ENCODE measurements around the gene PNKP. TPM values are rescaled to one million over a fixed set of nuclear protein-coding genes. Genes with fewer than 3 reads are reported as not detected.

PNKP gene
- total and polyA plus RNA-seq, 10 of the 15 experiments (the other 5 are each of a cell fraction or from before 2014, with no cell fraction given) = 2.9 to 82.3 (median 33.2) TPM

DNA sequence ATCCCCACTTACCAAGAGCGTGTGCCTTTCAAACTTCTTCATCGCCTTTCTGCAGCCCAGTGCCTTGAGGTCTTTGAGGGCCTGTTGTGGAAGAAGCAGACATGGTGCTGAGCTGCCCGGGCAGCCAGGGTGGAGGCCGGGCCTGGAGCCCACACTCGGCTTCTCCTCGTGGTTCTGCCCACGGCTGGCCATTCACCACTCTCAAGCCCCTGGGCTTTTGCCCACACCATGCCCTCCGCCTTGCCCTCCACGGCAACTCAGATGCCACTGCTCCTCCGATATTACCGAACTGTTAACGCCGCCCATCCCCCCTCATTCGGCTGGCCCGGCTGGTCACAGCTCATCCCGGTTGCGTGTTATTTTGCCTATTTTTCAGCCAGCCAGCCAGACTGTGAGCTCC is 24.0 kb upstream of the PNKP start:
- POLR2A ChIA-PET = interaction anchor here (0.7 to 1.5 kb wide), 10 partner anchors 9 to 219 kb away, joined by 3 to 6 read pairs (median 4); partner anchors contain the start of genes AKT1S1, ATF5 and NUP62
- FAIRE-seq (no peak), ATAC-seq (no peak), DNase-seq (ENCODE audit: low read depth, low spot score) (no peak)
- Histone ChIP-seq H3K27me3 (replicated peaks in 1 of 2; ENCODE audit: control insufficient read depth in 2 of 2, insufficient read depth in 2 of 2, low read length in 1 of 2) (no peaks in the 10 kb centered on the region), H2AFZ (ENCODE audit: control insufficient read depth, low read depth, low read length) (no peak overlapping the region), H3K4me1 (ENCODE audit: control insufficient read depth, insufficient read depth, low read length) (peaks cover 38% of the 10 kb centered on the region), H3K9ac (ENCODE audit: control insufficient read depth, insufficient read depth, low read length) (no peak overlapping the region), H3K27ac (ENCODE audit: control insufficient read depth, insufficient read depth) (no peak overlapping the region), H3K4me2 (ENCODE audit: control insufficient read depth, insufficient read depth) (peak overlapping the region; percentile 49; the same call in 1 of the 2 replicates), H3K79me2 (ENCODE audit: control insufficient read depth, insufficient read depth, low read length) (peaks cover 43% of the 10 kb centered on the region), H4K20me1 (ENCODE audit: control insufficient read depth, insufficient read depth) (no peaks in the 10 kb centered on the region), H3K4me3 (no peak overlapping the region; the same call in 1 of the 2 replicates), H3K9me3 (replicated peaks; ENCODE audit: control insufficient read depth, insufficient read depth, low read length) (no peaks in the 10 kb centered on the region; the same call in 2 of the 3 replicates), H3K36me3 (ENCODE audit: control insufficient read depth in 2 of 2, insufficient read depth in 2 of 2, low read length in 1 of 2) (peaks cover 0 to 9% of the 10 kb centered on the region in 2 experiments; a peak in 3 of 4 replicates)
- intact Hi-C loops (cut with micrococcal nuclease; ENCODE audit: unreplicated experiment) (no loop called here), in situ Hi-C loops (cut with MboI) (loop anchor here (25.0 kb wide), 1 partner anchor 1254 kb away; the partner anchor contains the start of genes CA11 and DBP)
- RAD21 ChIA-PET (ENCODE audit: unreplicated experiment) = interaction anchor here (0.7 to 2.5 kb wide), 4 partner anchors 20 to 125 kb away, joined by 3 to 14 read pairs (median 4); partner anchors contain the start of gene AP2A1
- BruUV-seq (replicated peaks) = TSS peak; percentile 37
- WGBS (ENCODE audit: insufficient coverage, insufficient replicate concordance, low lambda C conversion rate, missing lambda C conversion rate) = 81% methylated on average over 17 of the region's 17 CpGs
- CTCF ChIA-PET = interaction anchor here (1.0 to 1.4 kb wide), 3 partner anchors 20 to 39 kb away, joined by 3 to 4 read pairs (median 3); no protein-coding TSS in a partner anchor
- SMC1A ChIA-PET (ENCODE audit: uncharacterized antibody, unreplicated experiment) = interaction anchor here (0.8 to 7.3 kb wide), 2 partner anchors 28 to 36 kb away, joined by 3 to 78 read pairs; partner anchors contain the start of genes ATF5 and NUP62
- TF ChIP-seq, protein P1, sequence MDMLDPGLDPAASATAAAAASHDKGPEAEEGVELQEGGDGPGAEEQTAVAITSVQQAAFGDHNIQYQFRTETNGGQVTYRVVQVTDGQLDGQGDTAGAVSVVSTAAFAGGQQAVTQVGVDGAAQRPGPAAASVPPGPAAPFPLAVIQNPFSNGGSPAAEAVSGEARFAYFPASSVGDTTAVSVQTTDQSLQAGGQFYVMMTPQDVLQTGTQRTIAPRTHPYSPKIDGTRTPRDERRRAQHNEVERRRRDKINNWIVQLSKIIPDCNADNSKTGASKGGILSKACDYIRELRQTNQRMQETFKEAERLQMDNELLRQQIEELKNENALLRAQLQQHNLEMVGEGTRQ (IDR thresholded peaks at IDR 0.05; ENCODE audit: borderline replicate concordance, low read depth, low read length) = no peak
- TF ChIP-seq BACH1 (IDR thresholded peaks at IDR 0.05; ENCODE audit: borderline replicate concordance) (peak; percentile 43; the same call in 1 of the 2 replicates), IKZF2 (IDR thresholded peaks at IDR 0.05) (no peak), HDAC6 (IDR thresholded peaks at IDR 0.05; ENCODE audit: unreplicated experiment) (no peak), CREB1 (IDR thresholded peaks at IDR 0.05; ENCODE audit: low read depth) (no peak), CHD2 (IDR thresholded peaks at IDR 0.05; ENCODE audit: borderline replicate concordance, low read depth, low read length) (no peak), PML (IDR thresholded peaks at IDR 0.05; ENCODE audit: low read length) (no peak), POLR2AphosphoS5 (IDR thresholded peaks at IDR 0.05; ENCODE audit: low read length) (peak; percentile 57; the same call in 1 of the 2 replicates), MTA2 (IDR thresholded peaks at IDR 0.05; ENCODE audit: low read depth) (no peak), CHD1 (IDR thresholded peaks at IDR 0.05; ENCODE audit: low read depth, low read length) (no peak), MEF2A (IDR thresholded peaks at IDR 0.05; ENCODE audit: insufficient read depth, low read depth, low read length) (no peak)
- TF ChIP-seq, protein P2, sequence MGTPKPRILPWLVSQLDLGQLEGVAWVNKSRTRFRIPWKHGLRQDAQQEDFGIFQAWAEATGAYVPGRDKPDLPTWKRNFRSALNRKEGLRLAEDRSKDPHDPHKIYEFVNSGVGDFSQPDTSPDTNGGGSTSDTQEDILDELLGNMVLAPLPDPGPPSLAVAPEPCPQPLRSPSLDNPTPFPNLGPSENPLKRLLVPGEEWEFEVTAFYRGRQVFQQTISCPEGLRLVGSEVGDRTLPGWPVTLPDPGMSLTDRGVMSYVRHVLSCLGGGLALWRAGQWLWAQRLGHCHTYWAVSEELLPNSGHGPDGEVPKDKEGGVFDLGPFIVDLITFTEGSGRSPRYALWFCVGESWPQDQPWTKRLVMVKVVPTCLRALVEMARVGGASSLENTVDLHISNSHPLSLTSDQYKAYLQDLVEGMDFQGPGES (IDR thresholded peaks at IDR 0.05) = no peak
- TF ChIP-seq, protein P3, sequence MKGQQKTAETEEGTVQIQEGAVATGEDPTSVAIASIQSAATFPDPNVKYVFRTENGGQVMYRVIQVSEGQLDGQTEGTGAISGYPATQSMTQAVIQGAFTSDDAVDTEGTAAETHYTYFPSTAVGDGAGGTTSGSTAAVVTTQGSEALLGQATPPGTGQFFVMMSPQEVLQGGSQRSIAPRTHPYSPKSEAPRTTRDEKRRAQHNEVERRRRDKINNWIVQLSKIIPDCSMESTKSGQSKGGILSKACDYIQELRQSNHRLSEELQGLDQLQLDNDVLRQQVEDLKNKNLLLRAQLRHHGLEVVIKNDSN (IDR thresholded peaks at IDR 0.05; ENCODE audit: borderline replicate concordance, extremely low read length, insufficient read depth, low read depth, low read length) = no peak
- TF ChIP-seq, protein P4, sequence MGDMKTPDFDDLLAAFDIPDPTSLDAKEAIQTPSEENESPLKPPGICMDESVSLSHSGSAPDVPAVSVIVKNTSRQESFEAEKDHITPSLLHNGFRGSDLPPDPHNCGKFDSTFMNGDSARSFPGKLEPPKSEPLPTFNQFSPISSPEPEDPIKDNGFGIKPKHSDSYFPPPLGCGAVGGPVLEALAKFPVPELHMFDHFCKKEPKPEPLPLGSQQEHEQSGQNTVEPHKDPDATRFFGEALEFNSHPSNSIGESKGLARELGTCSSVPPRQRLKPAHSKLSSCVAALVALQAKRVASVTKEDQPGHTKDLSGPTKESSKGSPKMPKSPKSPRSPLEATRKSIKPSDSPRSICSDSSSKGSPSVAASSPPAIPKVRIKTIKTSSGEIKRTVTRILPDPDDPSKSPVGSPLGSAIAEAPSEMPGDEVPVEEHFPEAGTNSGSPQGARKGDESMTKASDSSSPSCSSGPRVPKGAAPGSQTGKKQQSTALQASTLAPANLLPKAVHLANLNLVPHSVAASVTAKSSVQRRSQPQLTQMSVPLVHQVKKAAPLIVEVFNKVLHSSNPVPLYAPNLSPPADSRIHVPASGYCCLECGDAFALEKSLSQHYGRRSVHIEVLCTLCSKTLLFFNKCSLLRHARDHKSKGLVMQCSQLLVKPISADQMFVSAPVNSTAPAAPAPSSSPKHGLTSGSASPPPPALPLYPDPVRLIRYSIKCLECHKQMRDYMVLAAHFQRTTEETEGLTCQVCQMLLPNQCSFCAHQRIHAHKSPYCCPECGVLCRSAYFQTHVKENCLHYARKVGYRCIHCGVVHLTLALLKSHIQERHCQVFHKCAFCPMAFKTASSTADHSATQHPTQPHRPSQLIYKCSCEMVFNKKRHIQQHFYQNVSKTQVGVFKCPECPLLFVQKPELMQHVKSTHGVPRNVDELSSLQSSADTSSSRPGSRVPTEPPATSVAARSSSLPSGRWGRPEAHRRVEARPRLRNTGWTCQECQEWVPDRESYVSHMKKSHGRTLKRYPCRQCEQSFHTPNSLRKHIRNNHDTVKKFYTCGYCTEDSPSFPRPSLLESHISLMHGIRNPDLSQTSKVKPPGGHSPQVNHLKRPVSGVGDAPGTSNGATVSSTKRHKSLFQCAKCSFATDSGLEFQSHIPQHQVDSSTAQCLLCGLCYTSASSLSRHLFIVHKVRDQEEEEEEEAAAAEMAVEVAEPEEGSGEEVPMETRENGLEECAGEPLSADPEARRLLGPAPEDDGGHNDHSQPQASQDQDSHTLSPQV (IDR thresholded peaks at IDR 0.05) = no peak
